HepG2 (cell line): ENCODE results near the gene KANK3. TPM values are rescaled to one million over a fixed set of nuclear protein-coding genes. Genes with fewer than 3 reads are reported as not detected.
A peak's percentile ranks its signal among the peaks of the same experiment; 100 is the strongest.

Experiments
- CAMTA2 ChIP-seq: sonication (generic); formaldehyde crosslinking; IDR thresholded peaks from 2 replicates; pipeline ENCODE4 v1.4.0; 2020; ENCODE audit warnings: mild to moderate bottlenecking, missing genetic modification reagents, borderline replicate concordance
- DR1 ChIP-seq: sonication (generic); formaldehyde crosslinking; IDR thresholded peaks from 2 replicates; pipeline ENCODE4 v1.8.0; 2021; ENCODE audit warnings: mild to moderate bottlenecking, missing genetic modification reagents, inconsistent platforms
- EP300 ChIP-seq, 3 experiments: sonication (generic) in 1 of 3; formaldehyde crosslinking in 1 of 3; IDR thresholded peaks; 2 replicates each; pipeline versions ENCODE4 v1.5.1 to v1.6.1; 2011 to 2020; ENCODE audit warnings: low read depth in 2 of 3, low read length in 2 of 3, borderline replicate concordance in 1 of 3, improper control_type of control experiment in 1 of 3, mild to moderate bottlenecking in 1 of 3, missing genetic modification reagents in 1 of 3, moderate library complexity in 1 of 3
- ETV5 ChIP-seq: IDR thresholded peaks from 2 replicates; pipeline ENCODE4 v1.6.1; 2018; ENCODE audit warnings: missing biosample characterization, missing genetic modification reagents, inconsistent platforms, borderline replicate concordance
- ETV6 ChIP-seq: sonication (generic); formaldehyde crosslinking; conservative IDR thresholded peaks from 2 replicates; pipeline ENCODE4 v1.4.0; 2020; ENCODE audit warnings: missing genetic modification reagents
- FIP1L1 ChIP-seq: fragments of 200-400 bp; formaldehyde crosslinking; IDR thresholded peaks from 2 replicates; pipeline ENCODE4 v1.6.1; 2018; ENCODE audit warnings: low read depth, mild to moderate bottlenecking, low read length, moderate library complexity, borderline replicate concordance; ENCODE audit not compliant: insufficient read depth
- HCFC1 ChIP-seq: fragments of 150-350 bp; IDR thresholded peaks from 2 replicates; pipeline ENCODE4 v1.6.1; 2014; ENCODE audit warnings: low read depth, low read length
- KAT2B ChIP-seq: fragments of 150-350 bp; IDR thresholded peaks from 2 replicates; pipeline ENCODE4 v1.6.1; 2014; ENCODE audit warnings: low read depth, low read length, borderline replicate concordance
- NONO ChIP-seq, 2 experiments: fragments of 450-650 bp in 1 of 2; sonication (generic) in 1 of 2; formaldehyde crosslinking in 1 of 2; IDR thresholded peaks in 1 of 2; conservative IDR thresholded peaks in 1 of 2; 2 replicates each; pipeline versions ENCODE4 v1.6.1 to v1.8.0; 2017 to 2022; ENCODE audit warnings: mild to moderate bottlenecking in 1 of 2, missing genetic modification reagents in 1 of 2, moderate library complexity in 1 of 2
- RAD51 ChIP-seq: fragments of 450-650 bp; IDR thresholded peaks from 2 replicates; pipeline ENCODE4 v1.6.1; 2016; ENCODE audit warnings: borderline replicate concordance
- SP140L ChIP-seq: sonication (generic); formaldehyde crosslinking; IDR thresholded peaks from 2 replicates; pipeline ENCODE4 v1.4.0; 2020; ENCODE audit warnings: missing genetic modification reagents, borderline replicate concordance
- TOPORS ChIP-seq: sonication (generic); formaldehyde crosslinking; IDR thresholded peaks from 2 replicates; pipeline ENCODE4 v1.8.0; 2023; ENCODE audit warnings: mild to moderate bottlenecking, missing genetic modification reagents
- ZBTB20 ChIP-seq: sonication (generic); formaldehyde crosslinking; IDR thresholded peaks from 2 replicates; pipeline ENCODE4 v1.8.1; 2023; ENCODE audit warnings: missing genetic modification reagents, low read depth, mild to moderate bottlenecking, borderline replicate concordance
- ZBTB3 ChIP-seq: sonication (generic); formaldehyde crosslinking; IDR thresholded peaks from 2 replicates; pipeline ENCODE4 v1.4.0; 2020; ENCODE audit warnings: low read depth, mild to moderate bottlenecking, moderate library complexity, missing genetic modification reagents, borderline replicate concordance
- ZHX1 ChIP-seq: sonication (generic); formaldehyde crosslinking; IDR thresholded peaks from 2 replicates; pipeline ENCODE4 v1.8.1; 2022; ENCODE audit warnings: low read depth, mild to moderate bottlenecking, missing genetic modification reagents
- ZNF343 ChIP-seq: sonication (generic); formaldehyde crosslinking; IDR thresholded peaks from 2 replicates; pipeline ENCODE4 v1.4.0; 2020; ENCODE audit warnings: mild to moderate bottlenecking, missing genetic modification reagents
- ZNF382 ChIP-seq: sonication (generic); formaldehyde crosslinking; IDR thresholded peaks from 2 replicates; pipeline ENCODE4 v1.5.0; 2020; ENCODE audit warnings: missing genetic modification reagents, mild to moderate bottlenecking, borderline replicate concordance
- ZNF790 ChIP-seq: sonication (generic); formaldehyde crosslinking; IDR thresholded peaks from 2 replicates; pipeline ENCODE4 v1.8.0; 2022; ENCODE audit warnings: missing genetic modification reagents, mild to moderate bottlenecking, borderline replicate concordance
- ZUFSP ChIP-seq: sonication (generic); formaldehyde crosslinking; IDR thresholded peaks from 2 replicates; pipeline ENCODE4 v1.9.0; 2021; ENCODE audit warnings: missing genetic modification reagents, mild to moderate bottlenecking, borderline replicate concordance
- polyA plus RNA-seq, 8 experiments: library from polyadenylated mRNA; depleted of rRNA in 3 of 8; stranded (reverse) in 7 of 8; unstranded in 1 of 8; fragments of >200 nt; fragmentation: Illumina TruSeq in 4 of 8; extraction: Trizol in 4 of 8; gene quantifications; 2 replicates each; pipeline versions ENCODE4 v1.2.1 to v1.2.3, GENCODE V29; 2011 to 2016; ENCODE audit warnings: low read depth in 4 of 8, missing spikeins in 1 of 8, mixed read lengths in 1 of 8; ENCODE audit not compliant: insufficient read depth in 1 of 8
- total RNA-seq, 5 experiments: library from RNA; depleted of rRNA; stranded (reverse); fragments of >200 nt; fragmentation: Illumina TruSeq; extraction: Trizol; gene quantifications; 2 replicates each; pipeline ENCODE4 v1.2.3, GENCODE V29; 2016; ENCODE audit warnings: low read depth in 1 of 5
- TF ChIP-seq, protein P1 (sequence below): sonication (generic); formaldehyde crosslinking; IDR thresholded peaks from 2 replicates; pipeline ENCODE4 v1.4.0; 2020; ENCODE audit warnings: missing genetic modification reagents, borderline replicate concordance

KANK3 gene
- total and polyA plus RNA-seq, 2 of the 13 experiments (the other 11 are each of a cell fraction or from before 2014, with no cell fraction given): 0.15 to 0.20 TPM

DNA sequence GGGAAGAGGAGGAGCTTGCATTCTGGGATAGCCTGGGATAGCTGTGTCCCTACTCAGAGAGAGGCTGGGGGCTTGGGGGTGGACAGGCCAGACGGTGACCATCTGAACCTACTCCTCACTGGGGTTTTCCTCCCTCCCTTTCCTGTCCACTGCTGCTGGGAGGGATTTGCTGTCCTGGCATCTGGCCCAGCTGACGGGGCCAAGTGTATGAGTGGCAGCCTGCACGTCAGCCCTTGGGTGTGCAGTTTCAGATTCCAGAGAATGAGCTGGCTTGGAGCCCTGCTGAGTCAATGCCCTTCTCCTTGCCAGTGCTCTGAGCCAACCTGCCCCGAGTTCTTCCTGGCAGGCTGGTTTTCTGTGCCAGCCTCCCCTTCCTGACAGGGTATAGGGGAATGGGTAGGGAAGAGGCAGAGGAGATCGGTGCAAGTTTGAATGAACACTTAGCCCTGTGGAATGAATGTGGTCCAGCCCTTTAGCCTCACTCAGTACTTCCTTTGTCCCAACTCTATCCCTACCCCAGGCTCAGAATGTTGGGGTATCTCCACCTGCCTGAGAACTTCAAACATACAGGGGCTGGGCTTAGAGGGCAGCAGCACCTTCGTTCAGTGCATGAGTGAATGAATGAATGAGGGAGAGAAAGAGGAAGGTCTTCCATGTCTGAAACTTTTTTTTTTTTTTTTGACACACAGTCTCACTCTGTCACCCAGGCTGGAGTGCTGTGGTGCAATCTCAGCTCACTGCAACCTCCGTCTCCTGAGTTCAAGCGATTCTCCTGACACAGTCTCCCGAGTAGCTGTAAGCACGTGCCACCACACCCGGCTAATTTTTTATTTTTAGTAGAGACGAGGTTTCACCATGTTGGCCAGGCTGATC, 19.1 kb upstream of the KANK3 start (continued):
- TF ChIP-seq ZHX1 (CRISPR knock-in tag): no peak
- no peak; the same call in 1 of the 2 replicates for TF ChIP-seq ZBTB20 (CRISPR knock-in tag)
- TF ChIP-seq ZNF790 (CRISPR knock-in tag): no peak
- no peak for TF ChIP-seq SP140L (CRISPR knock-in tag)
- no peak for TF ChIP-seq RAD51
- TF ChIP-seq KAT2B: no peak
- no peak for TF ChIP-seq CAMTA2 (CRISPR knock-in tag)
- no peak for TF ChIP-seq HCFC1
- no peak for TF ChIP-seq ZUFSP (CRISPR knock-in tag)
- peak; percentile 54; the same call in 1 of the 2 replicates for TF ChIP-seq ETV5 (CRISPR knock-in tag)
- no peak for TF ChIP-seq ZNF343 (CRISPR knock-in tag)
- TF ChIP-seq ZNF382 (CRISPR knock-in tag): no peak
- no peak for TF ChIP-seq NONO (IDR thresholded peaks at IDR 0.05)
- no peak for TF ChIP-seq NONO (CRISPR knock-in tag; conservative IDR thresholded peaks at IDR 0.05)
- TF ChIP-seq, protein P1, sequence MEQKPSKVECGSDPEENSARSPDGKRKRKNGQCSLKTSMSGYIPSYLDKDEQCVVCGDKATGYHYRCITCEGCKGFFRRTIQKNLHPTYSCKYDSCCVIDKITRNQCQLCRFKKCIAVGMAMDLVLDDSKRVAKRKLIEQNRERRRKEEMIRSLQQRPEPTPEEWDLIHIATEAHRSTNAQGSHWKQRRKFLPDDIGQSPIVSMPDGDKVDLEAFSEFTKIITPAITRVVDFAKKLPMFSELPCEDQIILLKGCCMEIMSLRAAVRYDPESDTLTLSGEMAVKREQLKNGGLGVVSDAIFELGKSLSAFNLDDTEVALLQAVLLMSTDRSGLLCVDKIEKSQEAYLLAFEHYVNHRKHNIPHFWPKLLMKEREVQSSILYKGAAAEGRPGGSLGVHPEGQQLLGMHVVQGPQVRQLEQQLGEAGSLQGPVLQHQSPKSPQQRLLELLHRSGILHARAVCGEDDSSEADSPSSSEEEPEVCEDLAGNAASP (CRISPR knock-in tag): no peak; the same call in 1 of the 2 replicates
- TF ChIP-seq ETV6: no peak
- no peak for TF ChIP-seq DR1 (CRISPR knock-in tag)
- TF ChIP-seq TOPORS (CRISPR knock-in tag): no peak
- TF ChIP-seq FIP1L1: no peak
- TF ChIP-seq EP300 (IDR thresholded peaks at IDR 0.05; ENCODE audit: low read depth in 2 of 2, low read length in 2 of 2): peak in 1 of 2 experiments; percentile 18; a peak in 1 of 4 replicates
- TF ChIP-seq EP300 (CRISPR knock-in tag; IDR thresholded peaks at IDR 0.05; ENCODE audit: borderline replicate concordance): no peak
- no peak; the same call in 1 of the 2 replicates for TF ChIP-seq ZBTB3 (CRISPR knock-in tag)
